GM12878 (cell line): ENCODE results near the gene DDX54. TPM values are rescaled to one million over a fixed set of nuclear protein-coding genes. Genes with fewer than 3 reads are reported as not detected.

ENCODE experiments used
- ATAC-seq: fragments of 200-7000 bp; cut with Tn5 transposase; 3 replicates; pipeline ENCODE4 v1.9.1; 2020; ENCODE audit warnings: mild to moderate bottlenecking, moderate library complexity
- BruUV-seq: library from RNA; stranded (reverse); fragments of 400-500 nt; replicated peaks from 2 replicates; lab custom pipeline; 2021; lab: Mats Ljungman, UMichigan
- CTCF ChIA-PET: fragments of 300-600 bp; sonication (Branson Sonifier 250); formaldehyde crosslinking; extraction: SDS; loops from one replicate; lab custom pipeline; 2021; ENCODE audit warnings: inconsistent platforms; lab: Yijun Ruan, JAX
- POLR2A ChIA-PET: fragments of 350-600 bp; formaldehyde crosslinking; extraction: SDS; loops from one replicate; lab custom pipeline; 2021; ENCODE audit warnings: inconsistent platforms; lab: Charles Lee
- RAD21 ChIA-PET: fragments of 300-600 bp; sonication (Branson Sonifier 250); formaldehyde crosslinking; loops from one replicate; lab custom pipeline; 2023; ENCODE audit warnings: antibody characterized with exemption; ENCODE audit not compliant: unreplicated experiment; lab: Charles Lee
- SMC1A ChIA-PET: fragments of 300-600 bp; sonication (Branson Sonifier 250); formaldehyde crosslinking; loops from one replicate; lab custom pipeline; 2023; ENCODE audit not compliant: unreplicated experiment, uncharacterized antibody; lab: Charles Lee
- DNase-seq: peaks from one replicate; pipeline ENCODE4 v3.0.0-alpha.2; 2011; ENCODE audit warnings: low read depth, low spot score
- FAIRE-seq: peaks from 3 replicates; lab custom pipeline; 2011; peaks lifted over from hg19 to GRCh38; lab: Jason Lieb, UNC
- H2AFZ ChIP-seq: 2 replicates; pipeline ENCODE4 v1.6.0; 2011; ENCODE audit warnings: low read depth, low read length, control low read depth; ENCODE audit not compliant: control insufficient read depth
- H3K27ac ChIP-seq: 2 replicates; pipeline ENCODE4 v1.5.1; 2011; ENCODE audit warnings: control low read depth; ENCODE audit not compliant: control insufficient read depth, insufficient read depth
- H3K27me3 ChIP-seq, 2 experiments: replicated peaks in 1 of 2; 2 replicates each; pipeline versions ENCODE4 v1.6.0 to v1.6.1; 2011; ENCODE audit warnings: low read length in 1 of 2; ENCODE audit not compliant: control insufficient read depth in 2 of 2, insufficient read depth in 2 of 2
- H3K36me3 ChIP-seq, 2 experiments: 2 replicates each; pipeline ENCODE4 v1.5.1; 2011; ENCODE audit warnings: low read length in 1 of 2; ENCODE audit not compliant: control insufficient read depth in 2 of 2, insufficient read depth in 2 of 2
- H3K4me1 ChIP-seq: 2 replicates; pipeline ENCODE4 v1.6.1; 2011; ENCODE audit warnings: mild to moderate bottlenecking, low read length, moderate library complexity, mixed read lengths; ENCODE audit not compliant: control insufficient read depth, insufficient read depth
- H3K4me2 ChIP-seq: 2 replicates; pipeline ENCODE4 v1.6.0; 2011; ENCODE audit warnings: control low read depth; ENCODE audit not compliant: control insufficient read depth, insufficient read depth
- H3K4me3 ChIP-seq: fragments of 200-600 bp; sonication (generic); 2 replicates; pipeline ENCODE4 v1.5.1; 2016
- H3K79me2 ChIP-seq: 2 replicates; pipeline ENCODE4 v1.6.0; 2011; ENCODE audit warnings: low read length; ENCODE audit not compliant: control insufficient read depth, insufficient read depth
- H3K9ac ChIP-seq: 2 replicates; pipeline ENCODE4 v1.8.0; 2011; ENCODE audit warnings: low read length, control low read depth, mixed read lengths; ENCODE audit not compliant: control insufficient read depth, insufficient read depth
- H3K9me3 ChIP-seq: replicated peaks from 3 replicates; pipeline ENCODE4 v1.5.1; 2011; ENCODE audit warnings: mild to moderate bottlenecking, low read length; ENCODE audit not compliant: control insufficient read depth, insufficient read depth
- H4K20me1 ChIP-seq: 2 replicates; pipeline ENCODE4 v1.6.0; 2011; ENCODE audit not compliant: control insufficient read depth, insufficient read depth
- BACH1 ChIP-seq: fragments of 450-650 bp; IDR thresholded peaks from 2 replicates; pipeline ENCODE4 v1.6.1; 2017; ENCODE audit warnings: mild to moderate bottlenecking, borderline replicate concordance
- CBX5 ChIP-seq: sonication (generic); IDR thresholded peaks from 2 replicates; pipeline ENCODE4 v1.6.1; 2016; ENCODE audit warnings: low read depth, moderate library complexity, mild to moderate bottlenecking, inconsistent platforms
- CHD4 ChIP-seq: fragments of 200-600 bp; sonication (generic); IDR thresholded peaks from 2 replicates; pipeline ENCODE4 v1.6.1; 2016; ENCODE audit warnings: mild to moderate bottlenecking
- EZH2 ChIP-seq: IDR thresholded peaks from 2 replicates; pipeline ENCODE4 v1.6.1; 2012; ENCODE audit warnings: low read depth, mild to moderate bottlenecking, control low read depth, inconsistent platforms, low read length, borderline replicate concordance; ENCODE audit not compliant: control insufficient read depth
- MTA3 ChIP-seq: IDR thresholded peaks from 2 replicates; pipeline ENCODE4 v1.6.1; 2012; ENCODE audit warnings: low read length, inconsistent platforms, borderline replicate concordance
- PAX5 ChIP-seq: IDR thresholded peaks from 2 replicates; pipeline ENCODE4 v1.6.1; 2011; ENCODE audit warnings: low read depth, low read length, borderline replicate concordance
- POLR2AphosphoS2 ChIP-seq: IDR thresholded peaks from 2 replicates; pipeline ENCODE4 v1.6.1; 2011; ENCODE audit warnings: low read depth, mild to moderate bottlenecking, low read length, improper control_type of control experiment, moderate library complexity
- RAD51 ChIP-seq: fragments of 450-650 bp; IDR thresholded peaks from 2 replicates; pipeline ENCODE4 v1.6.1; 2016; ENCODE audit warnings: moderate library complexity, mild to moderate bottlenecking, inconsistent platforms
- RFX5 ChIP-seq: IDR thresholded peaks from 2 replicates; pipeline ENCODE4 v1.6.1; 2011; ENCODE audit warnings: low read depth, low read length, improper control_type of control experiment
- STAT1 ChIP-seq: fragments of 450-650 bp; conservative IDR thresholded peaks from 2 replicates; pipeline ENCODE4 v1.6.1; 2014; ENCODE audit warnings: antibody characterized with exemption, mild to moderate bottlenecking
- YBX1 ChIP-seq: fragments of 450-650 bp; IDR thresholded peaks from 2 replicates; pipeline ENCODE4 v1.6.1; 2016; ENCODE audit warnings: antibody characterized with exemption
- ZNF207 ChIP-seq: fragments of 450-650 bp; IDR thresholded peaks from 2 replicates; pipeline ENCODE4 v1.6.1; 2014; ENCODE audit warnings: antibody characterized with exemption, mild to moderate bottlenecking, borderline replicate concordance
- ZZZ3 ChIP-seq: IDR thresholded peaks from 2 replicates; pipeline ENCODE4 v1.6.1; 2011; ENCODE audit warnings: low read depth; ENCODE audit not compliant: control insufficient read depth, insufficient read length
- WGBS: methylation state at CpG from one replicate; pipeline ENCODE4 v1.1.6; 2016; ENCODE audit warnings: low lambda C conversion rate; ENCODE audit not compliant: insufficient replicate concordance, insufficient coverage; ENCODE audit errors: missing lambda C conversion rate; 5-methylcytosine and 5-hydroxymethylcytosine counted together
- in situ Hi-C: fragments of 300-500 bp; cut with MboI; formaldehyde crosslinking; loops from 9 replicates; pipeline ENCODE4 v1.14.3; 2018; ENCODE audit warnings: mixed read lengths
- intact Hi-C: fragments of 100-400 bp; cut with micrococcal nuclease; formaldehyde crosslinking; loops from one replicate; pipeline ENCODE4 v1.14.2; 2022; ENCODE audit not compliant: unreplicated experiment
- polyA plus RNA-seq, 11 experiments: library from polyadenylated mRNA; depleted of rRNA in 4 of 11; unstranded in 6 of 11; stranded (reverse) in 5 of 11; fragments of >200 nt; fragmentation: Nextera tagmentation in 4 of 11; fragmentation: Illumina TruSeq in 1 of 11; extraction: Ambion mirVana in 4 of 11; extraction: Trizol in 1 of 11; gene quantifications; 1 replicate in 1 of 11; 2 replicates in 10 of 11; pipeline versions ENCODE4 v1.2.1 to v1.2.3, GENCODE V29; 2011 to 2016; ENCODE audit warnings: inconsistent platforms in 2 of 11, missing spikeins in 2 of 11, low read depth in 1 of 11
- total RNA-seq, 4 experiments: library from RNA; depleted of rRNA in 3 of 4; stranded (reverse); fragments of >200 nt in 3 of 4; fragmentation: Illumina TruSeq in 1 of 4; extraction: Trizol in 1 of 4; gene quantifications; 2 replicates each; pipeline versions ENCODE4 v1.2.1 to v1.2.3, GENCODE V29; 2013 to 2021
- TF ChIP-seq, protein P1 (sequence below): fragments of 450-650 bp; conservative IDR thresholded peaks from 2 replicates; pipeline ENCODE4 v1.6.1; 2017; ENCODE audit warnings: mild to moderate bottlenecking, moderate library complexity
- TF ChIP-seq, protein P2 (sequence below): IDR thresholded peaks from 2 replicates; pipeline ENCODE4 v1.6.1; 2012; ENCODE audit warnings: low read depth, low read length, improper control_type of control experiment
- TF ChIP-seq, protein P3 (sequence below): IDR thresholded peaks from 2 replicates; pipeline ENCODE4 v1.6.1; 2011; ENCODE audit warnings: borderline replicate concordance, low read depth, mild to moderate bottlenecking, moderate library complexity, low read length; ENCODE audit not compliant: insufficient read depth, poor library complexity, severe bottlenecking
- TF ChIP-seq, protein P4 (sequence below): fragments of 450-650 bp; formaldehyde crosslinking; IDR thresholded peaks from 2 replicates; pipeline ENCODE4 v1.4.0; 2020; ENCODE audit warnings: mild to moderate bottlenecking, moderate library complexity

Gene DDX54
- total and polyA plus RNA-seq, 10 of the 15 experiments (the other 5 are each of a cell fraction or from before 2014, with no cell fraction given): 1.9 to 115 (median 56.3) TPM

DNA sequence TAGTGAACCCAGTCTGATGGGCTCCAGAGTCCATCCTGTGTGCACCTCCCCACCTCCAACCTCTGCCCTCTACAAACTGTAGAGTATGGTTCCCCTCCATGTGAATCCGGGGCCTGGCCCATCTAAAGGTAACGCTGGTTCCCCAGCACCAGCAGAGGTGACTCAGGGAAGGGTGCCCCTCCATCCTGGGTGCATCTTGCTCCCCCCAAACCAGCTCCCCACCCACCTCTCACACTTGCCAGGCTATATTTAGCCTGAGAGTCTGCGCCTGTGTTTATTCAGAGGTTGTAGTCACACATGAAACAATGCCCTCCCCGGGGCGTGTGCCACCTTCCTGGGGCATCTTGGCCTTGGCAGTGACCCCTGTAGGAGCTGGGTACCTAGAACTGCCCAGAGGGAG is 75.9 kb downstream of the DDX54 start:
- Histone ChIP-seq H3K27ac (no peak overlapping the region), H3K9ac (no peak overlapping the region), H3K79me2 (no peaks in the 10 kb centered on the region), H3K4me3 (no peak overlapping the region), H4K20me1 (no peaks in the 10 kb centered on the region), H3K36me3 (no peaks in the 10 kb centered on the region), H3K9me3 (no peaks in the 10 kb centered on the region), H3K27me3 (no peaks in the 10 kb centered on the region; a peak in 1 of 4 replicates), H3K4me2 (no peak overlapping the region), H2AFZ (no peak overlapping the region), H3K4me1 (no peaks in the 10 kb centered on the region)
- no TSS peak for BruUV-seq
- no peak for DNase-seq
- 33% methylated on average over 5 of the region's 5 CpGs for WGBS
- ChIA-PET RAD21 (interaction anchor here (1.2 kb wide), 1 partner anchor 63 kb away, joined by 3 read pairs; no protein-coding TSS in a partner anchor), POLR2A (interaction anchor here (0.5 to 0.7 kb wide), 2 partner anchors 20 to 45 kb away, joined by 3 to 4 read pairs; no protein-coding TSS in a partner anchor), CTCF (interaction anchor here (0.7 to 1.5 kb wide), 4 partner anchors 10 to 65 kb away, joined by 3 to 5 read pairs (median 4); no protein-coding TSS in a partner anchor), SMC1A (interaction anchor here (0.7 to 1.5 kb wide), 3 partner anchors 16 to 974 kb away, joined by 3 to 4 read pairs (median 4); no protein-coding TSS in a partner anchor)
- intact Hi-C loops (loop anchor here (5.0 kb wide), 1 partner anchor 43 kb away; no protein-coding TSS in a partner anchor), in situ Hi-C loops (no loop called here)
- no peak for FAIRE-seq
- no peak; the same call in 2 of the 3 replicates for ATAC-seq
- TF ChIP-seq EZH2 (no peak), PAX5 (no peak), YBX1 (no peak), CBX5 (no peak), RFX5 (no peak), MTA3 (no peak), BACH1 (no peak), ZZZ3 (no peak), ZNF207 (no peak), RAD51 (no peak), CHD4 (no peak), POLR2AphosphoS2 (no peak), STAT1 (no peak)
- TF ChIP-seq, protein P1, sequence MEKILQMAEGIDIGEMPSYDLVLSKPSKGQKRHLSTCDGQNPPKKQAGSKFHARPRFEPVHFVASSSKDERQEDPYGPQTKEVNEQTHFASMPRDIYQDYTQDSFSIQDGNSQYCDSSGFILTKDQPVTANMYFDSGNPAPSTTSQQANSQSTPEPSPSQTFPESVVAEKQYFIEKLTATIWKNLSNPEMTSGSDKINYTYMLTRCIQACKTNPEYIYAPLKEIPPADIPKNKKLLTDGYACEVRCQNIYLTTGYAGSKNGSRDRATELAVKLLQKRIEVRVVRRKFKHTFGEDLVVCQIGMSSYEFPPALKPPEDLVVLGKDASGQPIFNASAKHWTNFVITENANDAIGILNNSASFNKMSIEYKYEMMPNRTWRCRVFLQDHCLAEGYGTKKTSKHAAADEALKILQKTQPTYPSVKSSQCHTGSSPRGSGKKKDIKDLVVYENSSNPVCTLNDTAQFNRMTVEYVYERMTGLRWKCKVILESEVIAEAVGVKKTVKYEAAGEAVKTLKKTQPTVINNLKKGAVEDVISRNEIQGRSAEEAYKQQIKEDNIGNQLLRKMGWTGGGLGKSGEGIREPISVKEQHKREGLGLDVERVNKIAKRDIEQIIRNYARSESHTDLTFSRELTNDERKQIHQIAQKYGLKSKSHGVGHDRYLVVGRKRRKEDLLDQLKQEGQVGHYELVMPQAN: no peak
- TF ChIP-seq, protein P2, sequence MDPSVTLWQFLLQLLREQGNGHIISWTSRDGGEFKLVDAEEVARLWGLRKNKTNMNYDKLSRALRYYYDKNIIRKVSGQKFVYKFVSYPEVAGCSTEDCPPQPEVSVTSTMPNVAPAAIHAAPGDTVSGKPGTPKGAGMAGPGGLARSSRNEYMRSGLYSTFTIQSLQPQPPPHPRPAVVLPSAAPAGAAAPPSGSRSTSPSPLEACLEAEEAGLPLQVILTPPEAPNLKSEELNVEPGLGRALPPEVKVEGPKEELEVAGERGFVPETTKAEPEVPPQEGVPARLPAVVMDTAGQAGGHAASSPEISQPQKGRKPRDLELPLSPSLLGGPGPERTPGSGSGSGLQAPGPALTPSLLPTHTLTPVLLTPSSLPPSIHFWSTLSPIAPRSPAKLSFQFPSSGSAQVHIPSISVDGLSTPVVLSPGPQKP: no peak
- TF ChIP-seq, protein P3, sequence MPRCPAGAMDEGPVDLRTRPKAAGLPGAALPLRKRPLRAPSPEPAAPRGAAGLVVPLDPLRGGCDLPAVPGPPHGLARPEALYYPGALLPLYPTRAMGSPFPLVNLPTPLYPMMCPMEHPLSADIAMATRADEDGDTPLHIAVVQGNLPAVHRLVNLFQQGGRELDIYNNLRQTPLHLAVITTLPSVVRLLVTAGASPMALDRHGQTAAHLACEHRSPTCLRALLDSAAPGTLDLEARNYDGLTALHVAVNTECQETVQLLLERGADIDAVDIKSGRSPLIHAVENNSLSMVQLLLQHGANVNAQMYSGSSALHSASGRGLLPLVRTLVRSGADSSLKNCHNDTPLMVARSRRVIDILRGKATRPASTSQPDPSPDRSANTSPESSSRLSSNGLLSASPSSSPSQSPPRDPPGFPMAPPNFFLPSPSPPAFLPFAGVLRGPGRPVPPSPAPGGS: no peak
- TF ChIP-seq, protein P4, sequence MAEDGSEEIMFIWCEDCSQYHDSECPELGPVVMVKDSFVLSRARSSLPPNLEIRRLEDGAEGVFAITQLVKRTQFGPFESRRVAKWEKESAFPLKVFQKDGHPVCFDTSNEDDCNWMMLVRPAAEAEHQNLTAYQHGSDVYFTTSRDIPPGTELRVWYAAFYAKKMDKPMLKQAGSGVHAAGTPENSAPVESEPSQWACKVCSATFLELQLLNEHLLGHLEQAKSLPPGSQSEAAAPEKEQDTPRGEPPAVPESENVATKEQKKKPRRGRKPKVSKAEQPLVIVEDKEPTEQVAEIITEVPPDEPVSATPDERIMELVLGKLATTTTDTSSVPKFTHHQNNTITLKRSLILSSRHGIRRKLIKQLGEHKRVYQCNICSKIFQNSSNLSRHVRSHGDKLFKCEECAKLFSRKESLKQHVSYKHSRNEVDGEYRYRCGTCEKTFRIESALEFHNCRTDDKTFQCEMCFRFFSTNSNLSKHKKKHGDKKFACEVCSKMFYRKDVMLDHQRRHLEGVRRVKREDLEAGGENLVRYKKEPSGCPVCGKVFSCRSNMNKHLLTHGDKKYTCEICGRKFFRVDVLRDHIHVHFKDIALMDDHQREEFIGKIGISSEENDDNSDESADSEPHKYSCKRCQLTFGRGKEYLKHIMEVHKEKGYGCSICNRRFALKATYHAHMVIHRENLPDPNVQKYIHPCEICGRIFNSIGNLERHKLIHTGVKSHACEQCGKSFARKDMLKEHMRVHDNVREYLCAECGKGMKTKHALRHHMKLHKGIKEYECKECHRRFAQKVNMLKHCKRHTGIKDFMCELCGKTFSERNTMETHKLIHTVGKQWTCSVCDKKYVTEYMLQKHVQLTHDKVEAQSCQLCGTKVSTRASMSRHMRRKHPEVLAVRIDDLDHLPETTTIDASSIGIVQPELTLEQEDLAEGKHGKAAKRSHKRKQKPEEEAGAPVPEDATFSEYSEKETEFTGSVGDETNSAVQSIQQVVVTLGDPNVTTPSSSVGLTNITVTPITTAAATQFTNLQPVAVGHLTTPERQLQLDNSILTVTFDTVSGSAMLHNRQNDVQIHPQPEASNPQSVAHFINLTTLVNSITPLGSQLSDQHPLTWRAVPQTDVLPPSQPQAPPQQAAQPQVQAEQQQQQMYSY (CRISPR knock-in tag): no peak
